GM19351 (cell line): ENCODE measurements around the gene PPP1R3G.

Experiments
- ATAC-seq: cut with Tn5 transposase; IDR thresholded peaks from one replicate; pipeline ENCODE4 v1.9.1; 2021; ENCODE audit warnings: mild to moderate bottlenecking, moderate library complexity; ENCODE audit not compliant: unreplicated experiment

The PPP1R3G gene

DNA sequence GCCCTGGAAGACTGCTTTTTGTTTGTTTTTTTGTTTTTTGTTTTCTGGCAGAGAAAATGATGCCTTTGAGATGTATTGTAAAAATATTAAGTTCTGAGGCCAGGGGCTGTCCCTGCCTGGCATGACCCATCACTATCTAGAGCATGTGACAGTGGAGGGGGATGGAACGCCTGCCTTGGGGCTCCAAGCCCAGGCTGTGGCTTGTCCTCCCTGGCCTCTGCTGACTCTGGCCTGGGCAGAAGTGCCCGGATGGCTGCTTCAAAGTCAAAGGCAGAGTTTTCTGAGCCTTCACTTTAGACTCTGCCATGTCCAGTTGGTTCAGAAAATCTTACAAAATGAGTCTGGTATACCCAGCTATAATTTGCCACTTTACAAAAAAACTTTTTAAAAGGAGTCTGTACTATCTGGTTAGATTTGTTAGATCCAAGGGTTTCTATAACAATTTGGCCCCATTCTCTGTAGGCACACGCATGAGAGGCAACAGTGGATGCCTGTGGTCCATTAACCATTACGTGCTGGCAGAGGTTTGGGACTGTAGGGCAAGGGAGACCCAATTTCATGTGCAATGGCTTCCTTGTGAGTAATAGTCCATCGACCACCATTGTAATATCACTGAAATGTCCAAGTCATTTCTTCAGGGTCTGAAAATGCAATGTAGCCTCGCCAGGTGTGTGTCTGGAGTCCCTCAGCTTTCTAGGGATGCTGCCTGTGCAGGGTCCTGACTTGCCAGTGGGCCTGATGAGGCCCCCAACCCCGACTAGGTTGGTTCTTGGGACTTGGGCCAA, 8.3 kb downstream of the PPP1R3G start:
- ATAC-seq = no peak

DNA sequence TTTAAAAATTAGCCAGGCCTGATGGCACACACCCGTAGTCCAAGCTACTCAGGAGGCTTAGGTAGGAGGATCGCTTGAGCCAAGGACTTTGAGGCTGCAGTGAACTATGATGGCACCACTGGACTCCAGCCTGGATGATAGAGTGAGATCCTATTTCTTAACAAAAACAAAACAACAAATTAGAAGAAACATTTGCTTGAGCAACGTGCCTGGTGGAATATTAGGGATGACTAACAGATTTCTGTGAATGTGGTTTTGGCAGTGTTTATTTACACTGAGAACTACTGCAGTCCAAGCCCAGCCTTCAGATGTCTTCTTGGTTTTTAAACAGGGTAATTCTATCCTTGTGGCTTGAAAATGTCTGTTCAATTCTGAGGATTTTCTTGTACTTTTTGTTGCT, 9.2 kb downstream of the PPP1R3G start:
- ATAC-seq = no peak

DNA sequence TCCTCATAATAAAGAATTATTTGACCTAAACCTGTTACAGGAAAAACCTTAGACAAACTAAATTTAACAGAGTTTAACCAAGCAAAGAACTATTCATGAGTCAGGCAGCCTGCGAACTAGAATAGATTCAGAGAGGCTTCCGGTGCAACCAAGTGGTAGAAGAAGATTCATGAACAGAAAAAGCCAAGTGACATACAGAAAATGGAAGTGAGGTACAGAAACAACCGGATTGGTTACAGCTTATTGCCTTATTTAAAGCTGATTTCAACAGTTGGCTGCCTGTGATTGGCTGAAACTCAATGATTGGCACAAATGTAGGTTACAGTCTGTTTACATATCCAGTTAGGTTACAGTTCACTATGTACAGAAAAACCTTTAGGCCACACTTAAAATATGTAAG, 10.1 kb downstream of the PPP1R3G start:
- ATAC-seq = peak; percentile 71

DNA sequence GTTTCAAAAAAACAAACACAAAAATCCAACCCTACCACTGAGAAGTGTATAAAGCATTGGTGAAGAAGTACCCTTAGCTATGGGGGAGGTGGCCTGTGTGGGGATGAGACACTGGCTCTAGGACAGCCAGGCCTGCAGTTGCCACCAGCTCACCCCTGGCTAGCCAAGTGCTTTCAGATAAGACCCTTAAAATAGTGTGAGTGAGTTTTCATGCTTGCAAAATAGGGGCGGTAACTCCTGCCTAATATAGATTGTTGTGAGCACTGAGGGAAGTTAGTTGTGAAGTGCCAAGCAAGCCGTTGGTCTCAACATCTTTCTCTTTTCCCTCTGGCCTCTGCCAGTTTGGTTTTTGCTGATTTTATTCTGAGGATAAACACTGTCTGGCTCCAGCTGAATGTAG, 11.3 kb downstream of the PPP1R3G start:
- ATAC-seq = no peak

DNA sequence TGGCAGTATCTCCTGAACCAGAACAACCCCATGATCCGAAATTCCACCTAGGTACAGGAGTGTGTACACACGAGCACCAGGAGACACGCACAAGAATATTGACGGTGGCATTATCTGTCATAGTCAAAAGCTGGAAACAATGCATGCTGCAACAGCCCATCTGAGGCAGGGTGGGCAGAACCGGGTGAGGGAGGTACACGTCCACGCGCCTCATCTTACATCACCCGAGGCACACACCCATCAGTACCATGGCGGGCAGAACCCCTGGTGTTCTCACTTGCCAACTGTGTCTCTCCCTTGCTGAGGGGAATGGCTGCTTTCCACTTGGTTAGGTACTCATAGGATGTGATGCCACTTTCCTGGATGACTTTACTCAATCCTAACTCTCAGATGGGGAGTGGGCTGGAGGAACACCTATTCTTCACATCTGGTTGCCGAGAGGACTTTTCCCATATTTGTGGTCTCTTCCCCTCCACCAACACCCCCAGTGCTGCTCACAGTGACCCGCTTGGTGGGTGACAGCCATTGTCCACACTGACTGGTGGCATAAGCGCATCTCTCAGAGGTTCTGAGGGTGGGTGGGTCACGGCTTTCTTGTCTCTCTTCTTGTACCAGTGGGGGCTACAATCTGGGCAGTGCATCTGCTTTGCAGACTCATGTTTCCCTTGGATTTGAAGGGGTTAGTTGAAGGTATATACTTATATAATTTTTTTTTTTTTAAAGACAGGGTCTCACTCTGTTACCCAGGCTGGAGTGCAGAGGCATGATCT, 13.5 kb downstream of the PPP1R3G start:
- ATAC-seq = no peak

DNA sequence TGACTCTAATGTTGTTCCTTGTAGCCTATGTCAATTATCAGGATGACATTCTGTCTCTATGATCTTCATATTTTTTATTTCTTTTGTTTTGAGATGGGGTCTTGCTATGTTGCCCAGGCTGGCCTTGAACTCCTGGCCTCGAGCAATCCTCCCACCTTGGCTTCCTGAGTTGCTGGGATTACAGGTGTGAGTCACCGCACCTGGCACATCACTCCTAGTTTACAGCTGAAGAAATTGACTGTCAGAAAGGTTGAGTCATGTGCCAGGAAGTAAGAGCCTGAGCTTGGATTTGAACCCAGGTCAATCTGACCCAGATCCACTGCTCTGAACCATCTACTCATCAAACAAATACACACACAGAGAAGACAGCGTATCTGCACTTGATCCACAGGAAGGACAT, 14.4 kb downstream of the PPP1R3G start:
- no peak for ATAC-seq

DNA sequence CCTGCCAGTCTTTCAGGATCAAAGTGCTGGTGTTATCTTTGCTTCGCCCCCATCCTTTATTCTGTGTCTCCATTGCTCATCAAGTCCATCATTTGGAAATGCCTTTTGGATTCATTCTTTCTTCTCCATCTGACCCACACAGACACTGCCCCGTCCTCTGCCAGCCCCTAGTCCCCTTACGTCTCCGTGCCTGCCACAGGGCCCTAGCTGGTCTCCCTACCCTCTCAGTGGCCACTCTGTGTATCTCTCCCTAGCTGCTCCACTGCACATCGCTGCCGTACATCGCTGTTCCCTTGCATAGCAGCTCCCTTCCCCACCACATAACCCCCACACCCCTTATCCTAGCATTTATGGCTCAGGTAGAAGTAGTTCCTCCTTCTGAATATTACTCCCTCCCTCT, 15.7 kb downstream of the PPP1R3G start:
- ATAC-seq = no peak

DNA sequence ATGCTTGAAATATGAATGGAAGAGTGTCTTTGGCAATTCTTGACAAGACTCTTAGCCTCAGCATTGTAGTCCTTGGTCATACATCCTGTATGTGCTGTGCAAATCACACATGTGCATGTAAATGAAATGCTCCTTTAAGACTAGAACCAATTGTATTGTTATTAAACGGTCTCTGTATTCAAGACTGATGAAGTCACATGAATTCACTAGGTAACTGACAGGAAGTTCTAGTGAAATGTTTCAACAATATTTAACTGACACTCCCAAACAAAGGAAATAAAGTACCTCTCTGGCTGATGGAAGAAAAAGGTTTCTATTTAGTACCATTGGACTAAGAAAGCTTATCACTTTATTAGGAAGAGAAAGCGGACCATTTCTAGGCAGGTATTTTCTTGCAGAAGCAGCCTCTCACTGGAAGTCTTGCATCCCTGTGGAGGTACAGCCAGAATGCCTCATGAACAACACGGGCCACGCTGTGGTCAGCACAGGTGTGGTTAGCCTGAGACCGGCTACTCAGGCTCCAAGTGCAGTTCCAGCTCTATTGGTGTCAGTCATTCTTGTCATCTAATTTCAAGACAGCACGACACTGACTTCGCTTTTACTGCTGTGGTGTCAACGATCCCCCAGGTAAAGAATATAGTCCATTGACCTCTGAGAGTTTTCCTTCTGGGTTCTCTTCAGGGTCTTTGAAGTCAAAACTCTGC, 17.3 kb downstream of the PPP1R3G start:
- ATAC-seq = no peak

DNA sequence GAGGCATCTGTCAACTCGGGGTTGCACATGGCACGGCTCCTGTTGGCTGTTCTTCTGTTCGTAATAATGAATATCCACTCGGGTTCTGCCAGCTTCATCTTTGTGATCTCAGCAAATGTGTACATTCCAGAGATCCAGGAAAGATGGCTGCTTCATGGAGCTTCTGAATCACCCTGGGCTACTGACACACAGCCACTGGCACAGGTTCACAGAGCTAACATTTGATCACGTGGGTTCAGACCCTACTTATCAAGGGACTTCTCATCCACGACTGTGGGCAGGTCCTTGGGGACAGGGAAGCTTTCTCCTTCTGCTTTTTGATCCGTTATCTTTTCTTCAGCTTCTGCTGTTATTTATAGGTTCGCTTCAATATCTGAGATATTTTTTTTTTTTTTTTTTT, 18.1 kb downstream of the PPP1R3G start:
- no peak for ATAC-seq

DNA sequence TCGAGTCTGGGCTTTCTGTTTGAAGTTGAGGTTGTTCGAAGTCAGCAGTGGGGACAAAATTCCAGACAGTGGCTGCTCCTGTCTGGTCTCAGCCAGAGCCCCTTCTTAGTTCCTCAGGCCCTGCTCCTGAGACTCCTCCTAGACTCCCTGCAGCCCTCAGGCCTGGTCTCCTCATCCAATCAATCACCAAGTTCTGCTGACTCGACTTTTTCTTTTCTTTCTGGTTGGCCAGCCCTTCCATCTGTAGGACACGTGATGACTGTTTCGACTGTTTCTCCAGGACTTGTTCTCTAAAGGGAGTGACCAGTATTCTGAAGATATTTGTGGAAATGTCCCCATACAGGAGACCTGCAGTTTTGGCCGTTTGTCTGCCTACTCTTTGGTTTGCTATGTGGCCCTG, 19.5 kb downstream of the PPP1R3G start:
- ATAC-seq = no peak

DNA sequence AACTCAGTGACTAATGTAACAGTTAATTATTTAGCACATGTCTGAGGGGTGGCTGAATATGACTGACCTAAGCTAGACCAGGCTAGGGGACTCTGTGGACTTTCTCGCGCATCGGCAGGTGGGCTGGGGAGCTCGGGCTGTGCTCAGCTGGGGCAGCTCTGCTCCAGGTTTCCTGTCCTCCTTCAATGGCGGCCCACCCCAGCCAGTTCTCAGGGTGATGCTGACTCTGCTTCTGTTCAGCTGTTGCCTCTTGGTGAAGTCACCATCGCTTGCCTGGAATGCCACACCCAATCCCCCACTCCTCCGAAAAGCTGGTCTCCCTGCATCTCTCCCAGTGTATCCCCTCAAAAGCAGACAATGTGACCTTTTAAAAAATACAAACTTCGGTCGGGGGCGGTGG, 20.0 kb downstream of the PPP1R3G start:
- no peak for ATAC-seq

DNA sequence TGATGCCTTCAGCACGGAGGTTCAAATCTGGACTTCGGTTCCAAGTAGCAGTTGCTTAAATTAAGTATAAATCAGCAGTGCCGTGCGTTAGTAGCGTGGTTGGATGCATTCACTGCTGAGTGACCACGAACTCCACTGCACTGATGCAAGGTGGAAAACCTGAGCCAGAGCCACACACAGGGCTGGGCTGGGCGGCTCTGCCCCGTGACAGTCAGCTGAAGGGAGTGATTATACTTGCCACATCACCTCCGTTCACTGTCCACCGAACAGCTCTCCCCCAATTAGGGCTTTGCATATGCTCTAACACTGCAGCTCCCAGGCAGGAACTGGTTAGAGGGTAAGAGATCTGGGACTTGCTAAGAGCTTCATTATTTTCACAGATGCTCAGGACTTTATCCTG, 22.2 kb downstream of the PPP1R3G start:
- no peak for ATAC-seq

DNA sequence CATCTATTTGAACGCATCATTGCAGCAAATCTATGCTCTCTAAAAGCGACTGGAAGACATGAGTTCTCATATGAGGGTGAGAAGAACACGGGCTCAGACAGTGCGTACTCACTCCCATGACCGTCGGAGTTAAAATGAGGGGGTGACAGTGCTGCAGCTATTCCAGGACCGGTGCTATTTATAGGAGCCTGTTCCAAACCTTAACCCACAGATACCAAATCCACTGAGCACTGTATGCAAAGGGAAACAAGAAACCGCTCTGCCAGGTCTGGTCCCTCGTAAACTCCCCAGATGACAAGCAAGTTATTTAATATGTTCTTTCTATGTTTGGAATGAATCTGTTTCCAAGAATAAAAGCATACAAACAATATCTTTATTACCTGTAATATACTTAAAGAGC, 22.9 kb downstream of the PPP1R3G start:
- ATAC-seq = no peak

DNA sequence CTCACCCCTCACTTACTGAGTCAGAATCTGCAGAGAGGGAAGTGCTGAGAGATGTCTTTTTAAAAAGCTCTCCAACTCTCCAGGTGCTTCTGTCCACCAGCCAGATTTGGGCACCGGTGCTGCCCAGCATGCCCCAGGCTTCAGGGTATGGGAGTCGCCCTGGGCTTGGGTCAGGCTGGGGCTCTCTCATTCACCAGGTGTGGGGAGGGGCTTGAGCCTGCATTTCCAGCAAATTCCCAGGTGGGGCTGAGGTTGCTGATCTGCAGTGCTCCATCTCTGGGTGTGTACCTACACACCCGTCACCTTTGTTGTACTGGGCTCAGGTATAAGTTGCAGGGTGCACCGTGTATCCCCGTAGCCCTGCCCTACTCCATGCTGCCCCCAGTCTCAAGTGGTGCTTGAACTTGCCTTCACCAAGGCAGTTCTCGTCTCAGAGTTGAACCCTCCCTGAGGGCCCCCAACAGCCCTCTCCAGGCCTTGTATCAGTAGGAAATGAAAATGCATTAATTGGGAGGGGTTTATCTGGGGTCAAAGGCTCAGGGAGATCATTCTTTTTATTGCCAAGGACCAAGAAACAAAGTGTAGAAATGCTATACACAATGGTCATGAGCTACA, 23.5 kb downstream of the PPP1R3G start:
- no peak for ATAC-seq

DNA sequence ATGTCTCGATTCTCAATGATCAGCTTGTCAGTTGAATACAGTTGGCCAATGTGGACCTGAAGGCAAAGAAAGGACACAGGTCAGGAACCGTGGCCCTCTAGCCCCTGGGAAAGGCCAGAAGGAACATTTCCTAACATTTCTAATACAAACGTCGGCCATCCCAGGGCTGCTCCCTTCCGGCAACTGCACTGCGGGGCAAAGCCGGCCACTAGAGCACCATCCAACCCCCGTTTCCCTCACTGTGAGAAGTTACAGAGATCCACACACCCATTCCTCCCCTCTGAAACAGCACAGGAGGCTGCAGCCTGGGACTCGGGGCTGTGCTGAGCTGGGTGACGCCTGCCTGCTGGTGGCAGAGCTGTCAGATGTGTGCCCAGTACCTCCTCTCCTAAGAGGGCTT, 24.3 kb downstream of the PPP1R3G start:
- no peak for ATAC-seq

DNA sequence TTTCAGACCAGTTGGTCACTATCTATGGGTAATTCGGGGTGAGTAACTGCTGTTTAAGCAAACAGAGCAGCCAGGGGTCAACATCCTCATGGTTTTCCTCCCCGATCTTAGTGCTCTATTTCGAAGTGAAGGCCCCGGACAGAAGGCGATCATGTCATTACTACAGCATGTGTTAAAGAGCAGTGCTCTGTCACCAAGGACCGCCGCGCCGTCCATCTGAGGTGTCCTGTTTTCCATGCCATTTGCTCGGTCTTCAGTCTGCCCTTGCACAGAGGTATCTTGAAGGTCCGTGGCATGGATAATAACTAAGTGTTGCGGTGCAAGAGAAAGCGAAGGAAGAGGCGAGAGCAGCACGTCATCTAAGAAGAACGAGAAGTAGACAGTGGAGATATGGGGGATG, 25.1 kb downstream of the PPP1R3G start:
- ATAC-seq = no peak

DNA sequence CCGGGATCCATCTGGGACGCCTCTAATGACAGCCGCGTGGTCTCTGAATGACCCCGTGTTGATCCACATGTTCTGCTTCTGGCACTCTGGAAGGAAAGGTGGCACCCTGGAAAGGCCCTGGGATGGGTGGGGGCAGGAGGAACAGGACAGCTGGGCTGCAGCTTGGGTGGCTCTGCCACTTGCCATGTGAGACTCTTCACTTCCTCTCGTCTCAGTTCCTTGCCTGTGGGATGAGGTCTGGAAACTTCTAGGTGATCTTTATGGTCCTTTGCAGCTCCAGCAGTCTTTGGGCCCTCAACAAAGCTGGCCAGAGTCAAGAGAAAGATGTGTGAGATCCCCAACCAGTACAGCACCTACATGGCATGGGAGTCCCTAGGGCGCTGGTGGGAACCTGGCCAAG, 26.5 kb downstream of the PPP1R3G start:
- no peak for ATAC-seq

DNA sequence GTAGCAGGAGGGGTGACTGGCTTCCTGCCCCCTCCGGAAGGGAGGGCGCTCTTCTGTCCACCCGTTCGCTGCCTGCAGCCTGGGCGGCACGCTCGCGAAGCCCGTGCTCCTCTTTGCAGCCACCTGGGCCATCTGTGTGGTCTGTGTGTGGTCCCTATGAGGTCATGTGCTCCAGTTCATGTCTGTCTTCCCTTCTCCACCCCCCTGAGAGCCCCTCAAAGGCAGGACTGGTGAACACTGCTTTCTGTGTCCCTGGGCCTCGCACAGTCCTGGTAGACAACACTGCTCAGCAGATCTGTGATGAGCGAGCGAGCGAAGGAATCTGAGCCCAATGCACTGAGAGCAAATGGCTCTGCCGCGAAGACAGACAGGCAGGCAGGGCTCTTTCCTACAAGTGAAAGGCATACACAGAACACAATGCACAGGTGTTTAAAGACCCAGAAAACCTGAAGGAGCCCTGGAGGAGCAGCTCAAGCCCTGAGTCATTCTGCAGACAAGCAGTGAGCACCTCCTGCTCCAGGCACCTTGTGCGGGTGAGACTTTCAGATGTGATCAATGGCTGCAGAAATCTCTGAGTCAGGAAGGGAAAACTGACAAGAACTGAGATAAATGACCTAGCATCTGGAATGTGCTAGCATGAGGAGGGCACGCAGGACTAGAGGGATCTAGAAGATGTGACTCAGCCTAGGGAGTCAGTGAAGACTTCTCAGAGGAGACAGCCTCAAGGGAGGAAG, 27.1 kb downstream of the PPP1R3G start:
- no peak for ATAC-seq

DNA sequence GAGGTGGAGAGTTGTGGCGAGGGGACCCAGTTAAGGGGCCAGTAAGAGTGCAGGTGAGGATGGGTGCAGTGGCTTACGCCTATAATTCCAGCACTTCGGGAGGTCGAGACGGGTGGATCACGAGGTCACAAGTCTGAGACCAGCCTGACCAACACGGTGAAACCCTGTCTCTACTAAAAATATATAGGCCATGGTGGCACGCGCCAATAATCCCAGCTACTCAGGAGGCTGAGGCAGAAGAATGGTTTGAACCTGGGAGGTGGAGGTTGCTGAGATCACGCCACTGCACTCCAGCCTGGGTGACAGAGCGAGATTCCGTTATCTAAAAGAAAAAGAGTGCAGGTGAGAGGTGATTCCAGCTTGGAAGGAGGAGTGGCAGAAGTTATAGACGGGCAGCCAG, 28.0 kb downstream of the PPP1R3G start:
- ATAC-seq = no peak

DNA sequence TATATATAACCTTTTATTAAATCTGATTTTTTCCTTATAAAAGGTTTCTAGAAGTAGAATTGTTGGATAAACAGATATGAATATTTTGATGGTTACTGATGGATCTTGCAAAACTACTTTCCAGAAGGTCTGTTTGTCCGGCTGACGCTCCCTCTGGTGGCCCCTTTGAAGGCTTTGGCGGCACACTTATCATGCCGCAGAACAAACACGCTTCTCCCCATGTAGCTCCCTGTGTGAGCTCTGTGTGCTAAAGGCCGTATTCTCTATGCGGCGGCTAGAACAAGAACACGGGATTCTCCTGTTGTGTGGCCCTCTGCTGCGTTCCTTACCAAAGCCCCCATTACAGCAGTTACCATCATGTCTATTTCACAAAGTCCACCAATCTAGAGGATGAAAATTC, 30.0 kb downstream of the PPP1R3G start:
- ATAC-seq = no peak
